D721Med (cell line): Measurements from ENCODE around the gene TENT4A.

ENCODE experiments used
- DNase-seq: peaks from one replicate; pipeline ENCODE4 v3.0.0; 2011; ENCODE audit warnings: low spot score; ENCODE audit not compliant: insufficient read length
- FAIRE-seq: peaks from 2 replicates; lab custom pipeline; 2011; peaks lifted over from hg19 to GRCh38; lab: Jason Lieb, UNC
- CTCF ChIP-seq: IDR thresholded peaks from 2 replicates; pipeline ENCODE4 v1.5.1; 2012; ENCODE audit warnings: mild to moderate bottlenecking, control low read depth; ENCODE audit not compliant: insufficient read depth; ENCODE audit errors: missing control alignments

TENT4A gene

GRCh38 chr5:6683241-6683640, 30.0 kb upstream of the TENT4A start:
- DNase-seq: no peak
- no peak for TF ChIP-seq CTCF
- FAIRE-seq: no peak

- DNase-seq (no peak), FAIRE-seq (no peak)
- TF ChIP-seq CTCF: no peak
Measured at GRCh38 chr5:6684075-6684474, 29.2 kb upstream of the TENT4A start.

GRCh38 chr5:6686501-6686900, 26.7 kb upstream of the TENT4A start:
- TF ChIP-seq CTCF: no peak
- no peak for FAIRE-seq
- DNase-seq: no peak

- DNase-seq (no peak), FAIRE-seq (no peak)
- no peak for TF ChIP-seq CTCF
Measured at GRCh38 chr5:6686915-6687409, 26.3 kb upstream of the TENT4A start.

- DNase-seq (no peak), FAIRE-seq (no peak)
- TF ChIP-seq CTCF: no peak
Measured at GRCh38 chr5:6687505-6687904, 25.7 kb upstream of the TENT4A start.

- FAIRE-seq: no peak
Measured at GRCh38 chr5:6692906-6693305, 20.3 kb upstream of the TENT4A start.

GRCh38 chr5:6698696-6699095, 14.5 kb upstream of the TENT4A start:
- no peak for DNase-seq
- TF ChIP-seq CTCF: no peak
- no peak for FAIRE-seq

More at GRCh38 chr5:6692906-6693305, 20.3 kb upstream of the TENT4A start:
- DNase-seq: no peak
- no peak for TF ChIP-seq CTCF
